ENCODE data around the gene NPHP4. TPM values are rescaled to one million over a fixed set of nuclear protein-coding genes. Genes with fewer than 3 reads are reported as not detected.

Gene NPHP4
- total RNA-seq, 6 experiments from 2014 or later: 5.0 to 6.8 (median 6.0) TPM

- TF ChIP-seq CTCF (IDR thresholded peaks at IDR 0.05): peak; percentile 9; the same call in 1 of the 2 replicates
- H3K9me3 Mint-ChIP-seq: no peaks in the 10 kb centered on the region
- H3K27me3 Mint-ChIP-seq (ENCODE audit: insufficient read depth): peaks cover 2% of the 10 kb centered on the region
- no peak overlapping the region for H3K4me3 Mint-ChIP-seq
- H3K27ac Mint-ChIP-seq: no peak overlapping the region
- H3K4me1 Mint-ChIP-seq (ENCODE audit: low read depth): peaks cover 12% of the 10 kb centered on the region
- DNase-seq: no peak
- 0 out of 2 replicates have a peak, but pooled peaks cover 3% of the 10 kb centered on the region for H3K36me3 Mint-ChIP-seq (ENCODE audit: low read depth)
These were observed 10.7 kb upstream of the NPHP4 start for GRCh38 chr1:6002714-6003501.

GRCh38 chr1:6001992-6002576 lies 9.9 kb upstream of the NPHP4 start:
- H3K9me3 Mint-ChIP-seq: no peaks in the 10 kb centered on the region
- 0 out of 2 replicates have a peak, but pooled peaks cover 3% of the 10 kb centered on the region for H3K36me3 Mint-ChIP-seq (ENCODE audit: low read depth)
- H3K4me1 Mint-ChIP-seq (ENCODE audit: low read depth): peaks cover 5% of the 10 kb centered on the region
- TF ChIP-seq CTCF (IDR thresholded peaks at IDR 0.05): no peak
- no peak overlapping the region for H3K27ac Mint-ChIP-seq
- no peak for DNase-seq
- no peak overlapping the region for H3K4me3 Mint-ChIP-seq
- H3K27me3 Mint-ChIP-seq (ENCODE audit: insufficient read depth): peaks cover 3% of the 10 kb centered on the region

GRCh38 chr1:6000444-6001288 lies 8.4 kb upstream of the NPHP4 start:
- Mint-ChIP-seq H3K4me1 (ENCODE audit: low read depth) (no peaks in the 10 kb centered on the region), H3K27ac (no peak overlapping the region), H3K4me3 (no peak overlapping the region), H3K9me3 (no peaks in the 10 kb centered on the region), H3K27me3 (ENCODE audit: insufficient read depth) (peaks cover 3% of the 10 kb centered on the region), H3K36me3 (ENCODE audit: low read depth) (0 out of 2 replicates have a peak, but pooled peaks cover 3% of the 10 kb centered on the region)
- TF ChIP-seq CTCF (IDR thresholded peaks at IDR 0.05): no peak
- no peak for DNase-seq

GRCh38 chr1:5999711-6000443 lies 7.7 kb upstream of the NPHP4 start:
- H3K27me3 Mint-ChIP-seq (ENCODE audit: insufficient read depth): peaks cover 3% of the 10 kb centered on the region
- no peak for TF ChIP-seq CTCF (IDR thresholded peaks at IDR 0.05)
- no peaks in the 10 kb centered on the region for H3K9me3 Mint-ChIP-seq
- H3K36me3 Mint-ChIP-seq (ENCODE audit: low read depth): 0 out of 2 replicates have a peak, but pooled peaks cover 3% of the 10 kb centered on the region
- no peak overlapping the region for H3K27ac Mint-ChIP-seq
- H3K4me1 Mint-ChIP-seq (ENCODE audit: low read depth): no peaks in the 10 kb centered on the region
- no peak for DNase-seq
- H3K4me3 Mint-ChIP-seq: no peak overlapping the region

- H3K4me1 Mint-ChIP-seq (ENCODE audit: low read depth): peaks cover 7% of the 10 kb centered on the region
- no peak overlapping the region for H3K4me3 Mint-ChIP-seq
- H3K27ac Mint-ChIP-seq: no peak overlapping the region
- no peak for DNase-seq
- peaks cover 3% of the 10 kb centered on the region for H3K27me3 Mint-ChIP-seq (ENCODE audit: insufficient read depth)
- no peaks in the 10 kb centered on the region for H3K36me3 Mint-ChIP-seq (ENCODE audit: low read depth)
- TF ChIP-seq CTCF (IDR thresholded peaks at IDR 0.05): no peak
- H3K9me3 Mint-ChIP-seq: no peaks in the 10 kb centered on the region
These were observed 6.7 kb upstream of the NPHP4 start for GRCh38 chr1:5998906-5999301.
